GM19395 (cell line): ENCODE measurements around the gene DENND1A.

Source experiments
- ATAC-seq: cut with Tn5 transposase; IDR thresholded peaks from one replicate; pipeline ENCODE4 v1.9.1; 2021; ENCODE audit warnings: mild to moderate bottlenecking, moderate library complexity; ENCODE audit not compliant: unreplicated experiment

DENND1A gene

GRCh38 chr9:123382653-123383511, 547.0 kb downstream of the DENND1A start:
- ATAC-seq = no peak

GRCh38 chr9:123380852-123381705, 548.8 kb downstream of the DENND1A start:
- ATAC-seq = no peak

GRCh38 chr9:123378956-123379660, 550.8 kb downstream of the DENND1A start:
- ATAC-seq = no peak

DNA sequence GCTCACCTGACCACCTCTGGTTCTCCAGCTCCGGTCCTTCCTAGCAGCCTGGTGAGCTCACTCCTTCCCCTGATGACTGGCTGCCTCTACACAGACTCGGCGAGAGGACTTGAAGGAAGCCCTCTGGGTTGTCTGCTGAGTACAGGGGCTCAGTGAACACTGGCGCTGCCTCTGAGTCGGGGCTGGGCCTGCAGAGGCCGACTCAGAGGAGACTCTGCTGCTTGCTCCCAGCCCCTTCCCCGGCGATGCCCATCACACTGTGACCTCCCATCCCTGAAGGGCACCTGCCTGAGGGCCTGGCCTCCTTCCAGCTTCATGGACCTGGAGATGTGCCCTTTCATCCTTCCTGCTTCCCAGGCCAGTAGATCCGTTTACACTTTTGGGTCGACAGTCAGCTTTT, 551.9 kb downstream of the DENND1A start:
- no peak for ATAC-seq

- ATAC-seq = no peak
Measured at GRCh38 chr9:123377211-123377971, 552.5 kb downstream of the DENND1A start.

DNA sequence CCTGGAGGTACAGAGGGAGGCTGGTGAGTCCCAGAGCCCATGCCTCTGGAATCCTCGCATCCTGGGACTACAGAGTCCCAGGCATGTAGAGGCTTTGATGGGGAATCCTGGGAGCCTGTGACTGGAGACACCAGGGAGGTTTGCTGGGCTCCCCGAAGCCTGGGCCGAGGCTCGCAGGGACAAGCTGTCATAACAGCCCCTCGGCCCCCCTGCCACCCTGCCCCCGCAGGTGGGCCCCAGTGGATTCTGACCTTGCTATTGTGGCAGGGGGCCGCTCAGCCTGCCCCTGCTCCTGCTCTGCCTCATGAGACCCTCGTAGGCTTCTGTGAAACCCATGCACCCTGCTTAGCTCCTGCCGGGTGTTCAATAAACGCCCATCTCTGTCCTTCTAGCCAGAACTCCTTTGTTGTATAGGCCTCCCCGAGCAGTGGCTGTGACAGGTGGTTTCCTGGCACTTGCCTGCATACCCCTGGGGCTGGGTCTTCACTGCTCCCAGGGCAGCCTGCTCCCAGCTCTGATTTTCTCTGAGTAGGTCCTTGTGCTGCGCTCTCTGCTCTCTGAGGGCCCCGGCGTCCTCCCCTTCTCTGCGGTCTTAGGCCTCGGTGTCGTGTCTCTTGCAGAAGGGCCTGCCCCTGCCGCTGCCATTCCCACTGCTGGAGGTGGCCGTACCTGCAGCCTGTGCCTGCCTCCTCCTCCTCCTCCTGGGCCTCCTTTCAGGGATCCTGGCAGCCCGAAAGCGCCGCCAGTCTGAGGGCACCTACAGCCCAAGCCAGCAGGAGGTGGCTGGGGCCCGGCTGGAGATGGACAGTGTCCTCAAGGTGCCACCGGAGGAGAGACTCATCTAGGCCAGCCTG, 553.5 kb downstream of the DENND1A start:
- no peak for ATAC-seq

GRCh38 chr9:123375469-123376132, 554.3 kb downstream of the DENND1A start:
- ATAC-seq = no peak

DNA sequence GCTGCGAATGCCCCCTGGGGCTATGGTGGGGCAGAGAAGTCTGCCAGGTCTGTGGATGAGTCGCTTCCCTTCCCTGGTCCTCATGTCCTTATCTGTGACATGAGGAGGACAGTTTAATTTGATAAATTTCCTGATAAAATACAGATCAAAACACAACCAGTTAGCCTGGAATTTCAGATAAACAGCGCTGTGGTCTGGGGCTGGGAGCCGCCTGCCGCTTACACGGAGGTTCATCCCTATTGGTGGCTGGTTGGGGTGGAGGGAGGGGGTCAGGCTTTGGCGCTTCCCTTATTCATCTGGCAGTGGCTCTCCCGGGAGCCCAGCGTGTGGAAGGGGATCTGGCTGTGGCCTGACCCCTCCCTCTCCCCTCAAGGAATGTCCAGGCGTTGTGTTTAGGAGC, 556.0 kb downstream of the DENND1A start:
- no peak for ATAC-seq

- ATAC-seq = no peak
Measured at GRCh38 chr9:123373447-123373923, 556.4 kb downstream of the DENND1A start.

DNA sequence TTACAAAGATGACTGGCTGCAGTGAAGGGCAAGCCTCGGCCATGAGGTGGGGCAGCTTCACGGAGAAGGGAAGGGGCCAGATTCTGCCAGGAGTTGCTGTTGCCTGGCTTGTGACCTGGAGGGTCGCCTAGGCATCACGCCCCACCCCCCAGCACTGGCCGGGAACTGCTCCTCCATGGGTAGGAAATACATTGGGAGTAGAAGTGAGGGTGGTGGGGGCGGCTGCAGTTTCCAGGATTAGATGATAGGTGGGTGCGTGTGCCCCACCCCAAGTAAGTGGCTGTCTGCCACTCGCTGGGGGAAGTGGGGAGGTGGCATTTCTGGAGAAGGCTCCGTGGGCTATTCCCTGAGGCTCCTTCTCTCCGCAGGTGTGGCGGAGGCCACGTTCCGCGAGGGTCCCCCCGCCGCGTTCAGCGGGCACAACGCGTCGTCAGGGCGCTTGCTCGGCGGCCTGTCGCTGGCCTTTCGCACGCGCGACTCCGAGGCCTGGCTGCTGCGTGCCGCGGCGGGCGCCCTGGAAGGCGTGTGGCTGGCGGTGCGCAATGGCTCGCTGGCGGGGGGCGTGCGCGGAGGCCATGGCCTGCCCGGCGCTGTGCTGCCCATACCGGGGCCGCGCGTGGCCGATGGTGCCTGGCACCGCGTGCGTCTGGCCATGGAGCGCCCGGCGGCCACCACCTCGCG, 557.0 kb downstream of the DENND1A start:
- no peak for ATAC-seq

DNA sequence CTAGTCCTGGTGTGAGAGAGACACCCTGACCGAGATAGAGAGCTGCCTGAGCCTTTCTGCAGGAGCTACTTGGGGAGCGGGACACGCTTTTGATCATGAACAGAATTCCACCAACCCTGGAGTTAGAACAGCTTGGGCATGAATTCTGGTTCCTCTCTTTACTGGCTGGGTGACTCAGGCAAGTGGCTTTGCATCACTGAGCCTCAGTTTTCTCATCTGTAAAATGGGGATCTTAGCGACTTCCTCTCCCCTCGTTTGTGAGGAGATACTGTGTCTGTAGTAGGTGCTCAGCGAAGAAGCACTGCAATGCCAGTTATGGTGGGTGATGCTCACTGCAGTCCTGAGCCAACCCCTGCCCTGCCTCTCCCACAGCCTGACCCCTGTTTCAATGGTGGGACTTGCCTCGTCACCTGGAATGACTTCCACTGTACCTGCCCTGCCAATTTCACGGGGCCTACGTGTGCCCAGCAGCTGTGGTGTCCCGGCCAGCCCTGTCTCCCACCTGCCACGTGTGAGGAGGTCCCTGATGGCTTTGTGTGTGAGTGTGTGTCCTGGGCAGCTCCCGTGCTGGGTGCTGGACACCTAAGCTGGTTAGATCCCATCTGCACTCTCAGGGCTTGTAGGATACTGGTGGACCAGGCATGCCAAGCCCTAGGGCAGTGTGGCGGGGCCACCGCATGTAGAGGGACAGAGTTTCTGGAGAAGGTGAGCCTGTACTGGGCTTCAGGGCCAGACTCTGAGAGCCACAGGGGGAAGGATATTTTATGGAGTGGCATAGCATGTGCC, 557.9 kb downstream of the DENND1A start:
- ATAC-seq = no peak

DNA sequence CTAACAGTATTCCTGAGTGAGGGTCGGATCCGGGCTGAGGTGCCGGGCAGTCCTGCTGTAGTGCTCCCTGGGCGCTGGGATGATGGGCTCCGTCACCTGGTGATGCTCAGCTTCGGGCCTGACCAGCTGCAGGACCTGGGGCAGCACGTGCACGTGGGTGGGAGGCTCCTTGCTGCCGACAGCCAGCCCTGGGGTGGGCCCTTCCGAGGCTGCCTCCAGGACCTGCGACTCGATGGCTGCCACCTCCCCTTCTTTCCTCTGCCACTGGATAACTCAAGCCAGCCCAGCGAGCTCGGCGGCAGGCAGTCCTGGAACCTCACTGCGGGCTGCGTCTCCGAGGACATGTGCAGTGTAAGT, 558.7 kb downstream of the DENND1A start:
- no peak for ATAC-seq

DNA sequence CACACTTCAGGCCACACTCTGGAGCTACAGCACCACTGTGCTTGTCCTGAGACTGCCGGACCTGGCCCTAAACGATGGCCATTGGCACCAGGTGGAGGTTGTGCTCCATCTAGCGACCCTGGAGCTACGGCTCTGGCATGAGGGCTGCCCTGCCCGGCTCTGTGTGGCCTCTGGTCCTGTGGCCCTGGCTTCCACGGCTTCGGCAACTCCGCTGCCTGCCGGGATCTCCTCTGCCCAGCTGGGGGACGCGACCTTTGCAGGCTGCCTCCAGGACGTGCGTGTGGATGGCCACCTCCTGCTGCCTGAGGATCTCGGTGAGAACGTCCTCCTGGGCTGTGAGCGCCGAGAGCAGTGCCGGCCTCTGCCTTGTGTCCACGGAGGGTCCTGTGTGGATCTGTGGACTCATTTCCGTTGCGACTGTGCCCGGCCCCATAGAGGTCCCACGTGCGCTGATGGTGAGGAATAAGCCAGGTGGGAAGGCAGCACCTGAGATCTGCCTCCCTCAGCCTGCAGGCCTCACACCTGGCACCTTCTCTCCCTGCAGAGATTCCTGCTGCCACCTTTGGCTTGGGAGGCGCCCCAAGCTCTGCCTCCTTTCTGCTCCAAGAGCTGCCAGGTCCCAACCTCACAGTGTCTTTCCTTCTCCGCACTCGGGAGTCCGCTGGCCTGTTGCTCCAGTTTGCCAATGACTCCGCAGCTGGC, 559.2 kb downstream of the DENND1A start:
- ATAC-seq = no peak

DNA sequence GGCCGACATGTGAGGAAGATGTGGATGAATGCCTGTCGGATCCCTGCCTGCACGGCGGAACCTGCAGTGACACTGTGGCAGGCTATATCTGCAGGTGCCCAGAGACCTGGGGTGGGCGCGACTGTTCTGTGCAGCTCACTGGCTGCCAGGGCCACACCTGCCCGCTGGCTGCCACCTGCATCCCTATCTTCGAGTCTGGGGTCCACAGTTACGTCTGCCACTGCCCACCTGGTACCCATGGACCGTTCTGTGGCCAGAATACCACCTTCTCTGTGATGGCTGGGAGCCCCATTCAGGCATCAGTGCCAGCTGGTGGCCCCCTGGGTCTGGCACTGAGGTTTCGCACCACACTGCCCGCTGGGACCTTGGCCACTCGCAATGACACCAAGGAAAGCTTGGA, 559.8 kb downstream of the DENND1A start:
- no peak for ATAC-seq

GRCh38 chr9:123369296-123369695, 560.6 kb downstream of the DENND1A start:
- ATAC-seq = no peak

GRCh38 chr9:123368536-123369153, 561.3 kb downstream of the DENND1A start:
- no peak for ATAC-seq

GRCh38 chr9:123368023-123368422, 561.9 kb downstream of the DENND1A start:
- no peak for ATAC-seq
